IMR-90 (cell line): ENCODE results near the gene ADISSP.

Experiments
- BHLHE40 ChIP-seq: fragments of 150-350 bp; IDR thresholded peaks from 2 replicates; pipeline ENCODE4 v1.6.1; 2016; ENCODE audit warnings: mild to moderate bottlenecking, low read depth, low read length
- CEBPB ChIP-seq: IDR thresholded peaks from 2 replicates; pipeline ENCODE4 v1.6.1; 2012; ENCODE audit warnings: low read depth, low read length, improper control_type of control experiment
- FOS ChIP-seq: fragments of 150-350 bp; IDR thresholded peaks from 2 replicates; pipeline ENCODE4 v1.6.1; 2016; ENCODE audit warnings: low read depth, low read length
- MAFK ChIP-seq: IDR thresholded peaks from 2 replicates; pipeline ENCODE4 v1.6.1; 2012; ENCODE audit warnings: low read depth, low read length, improper control_type of control experiment
- MAZ ChIP-seq: IDR thresholded peaks from 2 replicates; pipeline ENCODE4 v1.6.1; 2012; ENCODE audit warnings: low read depth, mild to moderate bottlenecking, low read length, improper control_type of control experiment, moderate library complexity, borderline replicate concordance
- NFE2L2 ChIP-seq: fragments of 150-350 bp; IDR thresholded peaks from 2 replicates; pipeline ENCODE4 v1.6.1; 2016; ENCODE audit warnings: low read depth, mild to moderate bottlenecking, low read length
- POLR2A ChIP-seq: IDR thresholded peaks from 2 replicates; pipeline ENCODE4 v1.6.1; 2012; ENCODE audit warnings: mild to moderate bottlenecking, low read depth, low read length
- RAD21 ChIP-seq: IDR thresholded peaks from 2 replicates; pipeline ENCODE4 v1.6.1; 2012; ENCODE audit warnings: low read length, improper control_type of control experiment
- RCOR1 ChIP-seq: IDR thresholded peaks from 2 replicates; pipeline ENCODE4 v1.6.1; 2012; ENCODE audit warnings: mild to moderate bottlenecking, low read length, improper control_type of control experiment; ENCODE audit not compliant: insufficient replicate concordance
- RFX5 ChIP-seq: IDR thresholded peaks from 2 replicates; pipeline ENCODE4 v1.8.0; 2012; ENCODE audit warnings: low read depth, mild to moderate bottlenecking, low read length, moderate library complexity
- SMC3 ChIP-seq: fragments of 150-350 bp; IDR thresholded peaks from 2 replicates; pipeline ENCODE4 v1.6.1; 2016; ENCODE audit warnings: low read depth, mild to moderate bottlenecking, antibody characterized with exemption, low read length, moderate library complexity
- TF ChIP-seq, protein P1 (sequence below): conservative IDR thresholded peaks from 2 replicates; pipeline ENCODE4 v1.5.1; 2012; ENCODE audit warnings: mild to moderate bottlenecking, low read depth, low read length, improper control_type of control experiment
- TF ChIP-seq, protein P2 (sequence below): fragments of 150-350 bp; IDR thresholded peaks from 2 replicates; pipeline ENCODE4 v1.6.1; 2017; ENCODE audit warnings: mild to moderate bottlenecking, antibody characterized with exemption, low read length, low read depth
- TF ChIP-seq, protein P3 (sequence below): fragments of 150-350 bp; IDR thresholded peaks from 2 replicates; pipeline ENCODE4 v1.6.1; 2016; ENCODE audit warnings: low read depth, mild to moderate bottlenecking, low read length, moderate library complexity, borderline replicate concordance

DNA sequence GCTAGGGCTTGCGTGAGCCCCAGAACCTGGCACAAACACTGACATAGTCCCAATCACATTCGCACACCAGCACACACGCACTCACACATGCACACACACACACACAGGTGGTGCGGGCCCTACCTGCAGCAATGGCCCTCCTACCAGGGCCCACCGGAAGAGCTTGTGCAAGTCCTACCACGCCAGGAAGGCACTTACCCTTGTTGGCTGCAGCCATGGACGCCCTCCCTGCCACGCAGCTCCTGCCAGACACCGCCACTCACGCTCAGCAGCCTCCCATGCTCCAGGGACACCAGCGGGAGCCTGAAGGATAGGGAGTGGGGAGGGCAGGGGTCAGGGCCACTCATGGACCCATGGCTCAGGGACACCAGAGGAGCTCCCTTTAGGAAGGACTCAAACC lies 7.7 kb downstream of the ADISSP start:
- TF ChIP-seq POLR2A = no peak
- TF ChIP-seq, protein P1, sequence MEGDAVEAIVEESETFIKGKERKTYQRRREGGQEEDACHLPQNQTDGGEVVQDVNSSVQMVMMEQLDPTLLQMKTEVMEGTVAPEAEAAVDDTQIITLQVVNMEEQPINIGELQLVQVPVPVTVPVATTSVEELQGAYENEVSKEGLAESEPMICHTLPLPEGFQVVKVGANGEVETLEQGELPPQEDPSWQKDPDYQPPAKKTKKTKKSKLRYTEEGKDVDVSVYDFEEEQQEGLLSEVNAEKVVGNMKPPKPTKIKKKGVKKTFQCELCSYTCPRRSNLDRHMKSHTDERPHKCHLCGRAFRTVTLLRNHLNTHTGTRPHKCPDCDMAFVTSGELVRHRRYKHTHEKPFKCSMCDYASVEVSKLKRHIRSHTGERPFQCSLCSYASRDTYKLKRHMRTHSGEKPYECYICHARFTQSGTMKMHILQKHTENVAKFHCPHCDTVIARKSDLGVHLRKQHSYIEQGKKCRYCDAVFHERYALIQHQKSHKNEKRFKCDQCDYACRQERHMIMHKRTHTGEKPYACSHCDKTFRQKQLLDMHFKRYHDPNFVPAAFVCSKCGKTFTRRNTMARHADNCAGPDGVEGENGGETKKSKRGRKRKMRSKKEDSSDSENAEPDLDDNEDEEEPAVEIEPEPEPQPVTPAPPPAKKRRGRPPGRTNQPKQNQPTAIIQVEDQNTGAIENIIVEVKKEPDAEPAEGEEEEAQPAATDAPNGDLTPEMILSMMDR = no peak
- no peak for TF ChIP-seq RCOR1
- TF ChIP-seq, protein P2, sequence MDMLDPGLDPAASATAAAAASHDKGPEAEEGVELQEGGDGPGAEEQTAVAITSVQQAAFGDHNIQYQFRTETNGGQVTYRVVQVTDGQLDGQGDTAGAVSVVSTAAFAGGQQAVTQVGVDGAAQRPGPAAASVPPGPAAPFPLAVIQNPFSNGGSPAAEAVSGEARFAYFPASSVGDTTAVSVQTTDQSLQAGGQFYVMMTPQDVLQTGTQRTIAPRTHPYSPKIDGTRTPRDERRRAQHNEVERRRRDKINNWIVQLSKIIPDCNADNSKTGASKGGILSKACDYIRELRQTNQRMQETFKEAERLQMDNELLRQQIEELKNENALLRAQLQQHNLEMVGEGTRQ = no peak
- TF ChIP-seq CEBPB = no peak
- TF ChIP-seq MAFK = no peak
- TF ChIP-seq BHLHE40 = no peak
- no peak for TF ChIP-seq SMC3
- no peak for TF ChIP-seq RAD21
- no peak for TF ChIP-seq FOS
- TF ChIP-seq NFE2L2 = no peak
- no peak for TF ChIP-seq RFX5
- TF ChIP-seq, protein P3, sequence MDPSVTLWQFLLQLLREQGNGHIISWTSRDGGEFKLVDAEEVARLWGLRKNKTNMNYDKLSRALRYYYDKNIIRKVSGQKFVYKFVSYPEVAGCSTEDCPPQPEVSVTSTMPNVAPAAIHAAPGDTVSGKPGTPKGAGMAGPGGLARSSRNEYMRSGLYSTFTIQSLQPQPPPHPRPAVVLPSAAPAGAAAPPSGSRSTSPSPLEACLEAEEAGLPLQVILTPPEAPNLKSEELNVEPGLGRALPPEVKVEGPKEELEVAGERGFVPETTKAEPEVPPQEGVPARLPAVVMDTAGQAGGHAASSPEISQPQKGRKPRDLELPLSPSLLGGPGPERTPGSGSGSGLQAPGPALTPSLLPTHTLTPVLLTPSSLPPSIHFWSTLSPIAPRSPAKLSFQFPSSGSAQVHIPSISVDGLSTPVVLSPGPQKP = no peak
- TF ChIP-seq MAZ = no peak
